Activated naive CD4-positive, alpha-beta T cell treated with anti-CD3 and anti-CD28 coated beads, Interleukin-2, amount 10 ng/mL, durations not matched to agents 7 days and 5 days (primary cell): ENCODE data around the gene IGF2R.
"Not testable (repeated sequence)": the region's sequence is repeated elsewhere in the genome, so short reads cannot be mapped to it uniquely, and the experiment has no call there.

Experiments used
- CTCF ChIA-PET: fragments of 350-600 bp; sonication (Branson Sonifier 250); formaldehyde crosslinking; loops from one replicate; lab custom pipeline; 2021; ENCODE audit warnings: antibody characterized with exemption; lab: Charles Lee
- DNase-seq: peaks from one replicate; pipeline ENCODE4 v3.0.0-alpha.2; 2020
- H3K27ac Mint-ChIP-seq: one replicate; pipeline ENCODE4 v1.8.0; 2021; ENCODE audit warnings: mild to moderate bottlenecking, moderate library complexity, mixed read lengths
- H3K27me3 Mint-ChIP-seq: one replicate; pipeline ENCODE4 v1.8.0; 2021; ENCODE audit warnings: mild to moderate bottlenecking, mixed read lengths
- H3K36me3 Mint-ChIP-seq: one replicate; pipeline ENCODE4 v1.8.0; 2021; ENCODE audit warnings: mixed read lengths
- H3K4me1 Mint-ChIP-seq: one replicate; pipeline ENCODE4 v1.8.0; 2021; ENCODE audit warnings: mixed read lengths
- H3K4me3 Mint-ChIP-seq: one replicate; pipeline ENCODE4 v1.8.0; 2021; ENCODE audit warnings: mild to moderate bottlenecking, moderate library complexity, mixed read lengths
- H3K9me3 Mint-ChIP-seq: one replicate; pipeline ENCODE4 v1.8.0; 2021; ENCODE audit warnings: mixed read lengths

Gene IGF2R

GRCh38 chr6:159968295-159969203, at the start of gene IGF2R:
IGF2R (plus strand) TSS chr6:159969082; CDS start chr6:159969247, 165 bp downstream.
- H3K36me3 Mint-ChIP-seq, result peaks cover 15% of the 10 kb centered on the region
- DNase-seq, result peak; percentile 94
- peak within 1 kb of the TSS; percentile 91 for H3K27ac Mint-ChIP-seq
- peak within 1 kb of the TSS; percentile 96 for H3K4me3 Mint-ChIP-seq
- H3K4me1 Mint-ChIP-seq, result peaks cover 46% of the 10 kb centered on the region
- H3K9me3 Mint-ChIP-seq, result no peaks in the 10 kb centered on the region
- CTCF ChIA-PET, result interaction anchor here (1.0 to 1.1 kb wide), 2 partner anchors 48 to 60 kb away, joined by 4 to 5 read pairs; no protein-coding TSS in a partner anchor
- peaks cover 33% of the 10 kb centered on the region for H3K27me3 Mint-ChIP-seq

GRCh38 chr6:159919800-159920199, 49.1 kb upstream of the IGF2R start:
- no peaks in the 10 kb centered on the region for H3K9me3 Mint-ChIP-seq
- H3K27me3 Mint-ChIP-seq, result peaks cover 28% of the 10 kb centered on the region
- no peak for DNase-seq
- H3K27ac Mint-ChIP-seq, result no peak overlapping the region
- H3K36me3 Mint-ChIP-seq, result no peaks in the 10 kb centered on the region
- no peaks in the 10 kb centered on the region for H3K4me1 Mint-ChIP-seq
- H3K4me3 Mint-ChIP-seq, result no peak overlapping the region
- CTCF ChIA-PET, result no interaction called here

- DNase-seq, H3K27ac Mint-ChIP-seq, H3K36me3 Mint-ChIP-seq, H3K4me1 Mint-ChIP-seq, H3K9me3 Mint-ChIP-seq, H3K4me3 Mint-ChIP-seq, CTCF ChIA-PET: not testable (repeated sequence)
- H3K27me3 Mint-ChIP-seq, result peaks cover 27% of the 10 kb centered on the region
Observed at GRCh38 chr6:159924150-159924549, 44.7 kb upstream of the IGF2R start.

GRCh38 chr6:159926542-159927203, 42.2 kb upstream of the IGF2R start:
- Mint-ChIP-seq H3K4me3 (no peak overlapping the region), H3K9me3 (no peaks in the 10 kb centered on the region), H3K36me3 (no peaks in the 10 kb centered on the region), H3K27ac (no peak overlapping the region), H3K27me3 (peaks cover 18% of the 10 kb centered on the region), H3K4me1 (peaks cover 15% of the 10 kb centered on the region)
- CTCF ChIA-PET, result no interaction called here
- DNase-seq, result no peak

GRCh38 chr6:159929819-159930218, 39.1 kb upstream of the IGF2R start:
- H3K4me1 Mint-ChIP-seq, result peaks cover 15% of the 10 kb centered on the region
- H3K27ac Mint-ChIP-seq, result no peak overlapping the region
- no peaks in the 10 kb centered on the region for H3K36me3 Mint-ChIP-seq
- no peak overlapping the region for H3K4me3 Mint-ChIP-seq
- CTCF ChIA-PET, result interaction anchor here (1.6 to 1.9 kb wide), 2 partner anchors 11 to 755 kb away, joined by 3 to 5 read pairs; no protein-coding TSS in a partner anchor
- H3K27me3 Mint-ChIP-seq, result peaks cover 19% of the 10 kb centered on the region
- H3K9me3 Mint-ChIP-seq, result no peaks in the 10 kb centered on the region
- DNase-seq, result no peak

GRCh38 chr6:159931112-159931511, 37.8 kb upstream of the IGF2R start:
- no peak for DNase-seq
- Mint-ChIP-seq H3K4me3 (no peak overlapping the region), H3K36me3 (no peaks in the 10 kb centered on the region), H3K27ac (peak overlapping the region; percentile 6), H3K9me3 (peaks cover 5% of the 10 kb centered on the region), H3K27me3 (peaks cover 17% of the 10 kb centered on the region), H3K4me1 (peaks cover 15% of the 10 kb centered on the region)
- CTCF ChIA-PET, result interaction anchor here (1.0 to 1.3 kb wide), 2 partner anchors 68 to 526 kb away, joined by 3 read pairs; no protein-coding TSS in a partner anchor

- no peaks in the 10 kb centered on the region for H3K36me3 Mint-ChIP-seq
- DNase-seq, result no peak
- H3K4me1 Mint-ChIP-seq, result peaks cover 15% of the 10 kb centered on the region
- peaks cover 17% of the 10 kb centered on the region for H3K27me3 Mint-ChIP-seq
- H3K4me3 Mint-ChIP-seq, result no peak overlapping the region
- H3K27ac Mint-ChIP-seq, result no peak overlapping the region
- H3K9me3 Mint-ChIP-seq, result peaks cover 5% of the 10 kb centered on the region
- CTCF ChIA-PET, result interaction anchor here (1.0 to 1.3 kb wide), 2 partner anchors 68 to 526 kb away, joined by 3 read pairs; no protein-coding TSS in a partner anchor
Observed at GRCh38 chr6:159931846-159932245, 37.0 kb upstream of the IGF2R start.

- Mint-ChIP-seq H3K4me1 (peaks cover 15% of the 10 kb centered on the region), H3K27me3 (peaks cover 20% of the 10 kb centered on the region), H3K9me3 (peaks cover 5% of the 10 kb centered on the region), H3K4me3 (no peak overlapping the region), H3K27ac (no peak overlapping the region), H3K36me3 (no peaks in the 10 kb centered on the region)
- no peak for DNase-seq
- CTCF ChIA-PET, result interaction anchor here (1.6 kb wide), 1 partner anchor 212 kb away, joined by 5 read pairs; no protein-coding TSS in a partner anchor
Observed at GRCh38 chr6:159933077-159933476, 35.8 kb upstream of the IGF2R start.

GRCh38 chr6:159934181-159934580, 34.7 kb upstream of the IGF2R start:
- CTCF ChIA-PET, result interaction anchor here (1.4 kb wide), 1 partner anchor 71 kb away, joined by 3 read pairs; no protein-coding TSS in a partner anchor
- Mint-ChIP-seq H3K27me3 (peaks cover 21% of the 10 kb centered on the region), H3K9me3 (peaks cover 5% of the 10 kb centered on the region), H3K36me3 (no peaks in the 10 kb centered on the region), H3K27ac (no peak overlapping the region), H3K4me1 (peaks cover 15% of the 10 kb centered on the region), H3K4me3 (no peak overlapping the region)
- no peak for DNase-seq

- no peak for DNase-seq
- no peak overlapping the region for H3K4me3 Mint-ChIP-seq
- H3K36me3 Mint-ChIP-seq, result no peaks in the 10 kb centered on the region
- H3K9me3 Mint-ChIP-seq, result peaks cover 5% of the 10 kb centered on the region
- no peak overlapping the region for H3K27ac Mint-ChIP-seq
- CTCF ChIA-PET, result interaction anchor here (1.4 kb wide), 1 partner anchor 72 kb away, joined by 3 read pairs; no protein-coding TSS in a partner anchor
- H3K27me3 Mint-ChIP-seq, result peaks cover 23% of the 10 kb centered on the region
- peaks cover 12% of the 10 kb centered on the region for H3K4me1 Mint-ChIP-seq
Observed at GRCh38 chr6:159935065-159935464, 33.8 kb upstream of the IGF2R start.

- peaks cover 5% of the 10 kb centered on the region for H3K9me3 Mint-ChIP-seq
- no peak overlapping the region for H3K27ac Mint-ChIP-seq
- H3K36me3 Mint-ChIP-seq, result no peaks in the 10 kb centered on the region
- H3K4me3 Mint-ChIP-seq, result no peak overlapping the region
- H3K4me1 Mint-ChIP-seq, result peaks cover 7% of the 10 kb centered on the region
- DNase-seq, result no peak
- CTCF ChIA-PET, result no interaction called here
- peaks cover 26% of the 10 kb centered on the region for H3K27me3 Mint-ChIP-seq
Observed at GRCh38 chr6:159935633-159936032, 33.2 kb upstream of the IGF2R start.

- H3K4me3 Mint-ChIP-seq, result no peak overlapping the region
- no peak for DNase-seq
- CTCF ChIA-PET, result interaction anchor here (1.0 to 2.6 kb wide), 2 partner anchors 76 to 248 kb away, joined by 3 to 10 read pairs; partner anchors contain the start of gene SOD2
- H3K27ac Mint-ChIP-seq, result no peak overlapping the region
- peaks cover 11% of the 10 kb centered on the region for H3K9me3 Mint-ChIP-seq
- H3K36me3 Mint-ChIP-seq, result no peaks in the 10 kb centered on the region
- peaks cover 38% of the 10 kb centered on the region for H3K27me3 Mint-ChIP-seq
- no peaks in the 10 kb centered on the region for H3K4me1 Mint-ChIP-seq
Observed at GRCh38 chr6:159939591-159940016, 29.3 kb upstream of the IGF2R start.

GRCh38 chr6:159941286-159942113, 27.4 kb upstream of the IGF2R start:
- Mint-ChIP-seq H3K4me1 (no peaks in the 10 kb centered on the region), H3K9me3 (peaks cover 10% of the 10 kb centered on the region), H3K27me3 (peaks cover 32% of the 10 kb centered on the region), H3K36me3 (no peaks in the 10 kb centered on the region), H3K4me3 (no peak overlapping the region), H3K27ac (no peak overlapping the region)
- DNase-seq, result peak; percentile 42
- CTCF ChIA-PET, result interaction anchor here (0.7 to 2.6 kb wide), 10 partner anchors 9 to 250 kb away, joined by 3 to 11 read pairs (median 4); partner anchors contain the start of gene SOD2
